Smooth muscle cell (in vitro differentiated cells): ENCODE measurements around the gene FGD5. TPM values are rescaled to one million over a fixed set of nuclear protein-coding genes. Genes with fewer than 3 reads are reported as not detected.

Source experiments
- DNase-seq: peaks from one replicate; lab custom pipeline; 2025; ENCODE audit not compliant: unreplicated experiment; lab: John Stamatoyannopoulos, UW
- H2AFZ ChIP-seq: fragments of 200-600 bp; sonication (generic); 2 replicates; pipeline ENCODE4 v1.6.0; 2016; ENCODE audit warnings: antibody characterized with exemption, low read depth, mild to moderate bottlenecking
- H3F3A ChIP-seq: fragments of 200-600 bp; sonication (generic); 2 replicates; pipeline ENCODE4 v1.6.0; 2017; ENCODE audit warnings: antibody characterized with exemption, low read depth
- H3K27ac ChIP-seq: fragments of 200-600 bp; sonication (generic); 2 replicates; pipeline ENCODE4 v1.5.1; 2016; ENCODE audit warnings: low read depth, mild to moderate bottlenecking
- H3K27me3 ChIP-seq: fragments of 200-600 bp; sonication (generic); 2 replicates; pipeline ENCODE4 v1.6.1; 2016; ENCODE audit warnings: low read depth, mild to moderate bottlenecking
- H3K36me3 ChIP-seq: fragments of 200-600 bp; sonication (generic); 2 replicates; pipeline ENCODE4 v1.5.1; 2016; ENCODE audit warnings: low read depth
- H3K4me1 ChIP-seq: fragments of 200-600 bp; sonication (generic); 2 replicates; pipeline ENCODE4 v1.5.1; 2016; ENCODE audit warnings: low read depth
- H3K4me2 ChIP-seq: fragments of 200-600 bp; sonication (generic); 2 replicates; pipeline ENCODE4 v1.6.0; 2016; ENCODE audit warnings: mild to moderate bottlenecking
- H3K4me3 ChIP-seq: fragments of 200-600 bp; sonication (generic); 2 replicates; pipeline ENCODE4 v1.5.1; 2016; ENCODE audit warnings: mild to moderate bottlenecking
- H3K79me2 ChIP-seq: fragments of 200-600 bp; sonication (generic); 2 replicates; pipeline ENCODE4 v1.6.0; 2016; ENCODE audit warnings: low read depth, mild to moderate bottlenecking
- H3K9ac ChIP-seq: fragments of 200-600 bp; sonication (generic); 2 replicates; pipeline ENCODE4 v1.6.0; 2016; ENCODE audit warnings: low read depth
- H3K9me3 ChIP-seq: fragments of 200-600 bp; sonication (generic); replicated peaks from 2 replicates; pipeline ENCODE4 v1.5.1; 2016; ENCODE audit warnings: low read depth
- H4K20me1 ChIP-seq: fragments of 200-600 bp; sonication (generic); 2 replicates; pipeline ENCODE4 v1.6.0; 2016; ENCODE audit warnings: low read depth
- CTCF ChIP-seq: fragments of 200-600 bp; sonication (generic); IDR thresholded peaks from 2 replicates; pipeline ENCODE4 v1.5.1; 2017; ENCODE audit warnings: borderline replicate concordance, mild to moderate bottlenecking, antibody characterized with exemption; ENCODE audit not compliant: insufficient read depth, poor library complexity, severe bottlenecking
- whole genome bisulfite sequencing: methylation state at CpG from one replicate; pipeline ENCODE4 v1.1.7; 2016; ENCODE audit warnings: low lambda C conversion rate; 5-methylcytosine and 5-hydroxymethylcytosine counted together
- polyA plus RNA-seq: library from polyadenylated mRNA; unstranded; fragments of >200 nt; fragmentation: Nextera tagmentation; extraction: Ambion mirVana; gene quantifications from 2 replicates; pipeline ENCODE4 v1.2.1, GENCODE V29; 2016
- total RNA-seq: library from RNA; depleted of rRNA; stranded (reverse); fragments of >200 nt; gene quantifications from 2 replicates; pipeline ENCODE4 v1.2.3, GENCODE V29; 2014

Gene FGD5
- total and polyA plus RNA-seq, 2 experiments from 2014 or later = 0.63 to 0.71 TPM

- no peak for TF ChIP-seq CTCF
- H3K27me3 ChIP-seq = no peaks in the 10 kb centered on the region
- no peak overlapping the region for H3K4me3 ChIP-seq
- 92% methylated on average over 14 of the region's 14 CpGs for WGBS
- H3K27ac ChIP-seq = no peak overlapping the region
- H3K36me3 ChIP-seq = no peaks in the 10 kb centered on the region
- no peak overlapping the region for H2AFZ ChIP-seq
- no peak overlapping the region for H3K4me2 ChIP-seq
- no peaks in the 10 kb centered on the region for H3K4me1 ChIP-seq
- H4K20me1 ChIP-seq = no peaks in the 10 kb centered on the region
- H3K9ac ChIP-seq = no peak overlapping the region
- no peaks in the 10 kb centered on the region for H3K79me2 ChIP-seq
- no peak for DNase-seq
- no peaks in the 10 kb centered on the region for H3F3A ChIP-seq
- no peaks in the 10 kb centered on the region for H3K9me3 ChIP-seq
These were observed 45.4 kb downstream of the FGD5 start for GRCh38 chr3:14864131-14864530.

GRCh38 chr3:14866627-14867026 lies 47.9 kb downstream of the FGD5 start:
- WGBS = 89% methylated on average over 5 of the region's 5 CpGs
- no peak for TF ChIP-seq CTCF

GRCh38 chr3:14867936-14868570 lies 49.3 kb downstream of the FGD5 start:
- no peak for TF ChIP-seq CTCF
- Histone ChIP-seq H3K27ac (no peak overlapping the region), H3K9me3 (no peaks in the 10 kb centered on the region), H3K79me2 (no peaks in the 10 kb centered on the region), H3K4me1 (no peaks in the 10 kb centered on the region), H3K4me3 (no peak overlapping the region), H3F3A (no peaks in the 10 kb centered on the region), H3K9ac (no peak overlapping the region), H3K4me2 (no peak overlapping the region), H3K36me3 (no peaks in the 10 kb centered on the region), H4K20me1 (no peaks in the 10 kb centered on the region), H2AFZ (no peak overlapping the region), H3K27me3 (no peaks in the 10 kb centered on the region)
- WGBS = 93% methylated on average over 11 of the region's 11 CpGs
- DNase-seq = no peak

More at GRCh38 chr3:14866627-14867026, 47.9 kb downstream of the FGD5 start:
- Histone ChIP-seq H3K9me3 (no peaks in the 10 kb centered on the region), H3K4me1 (no peaks in the 10 kb centered on the region), H2AFZ (no peak overlapping the region), H3F3A (no peaks in the 10 kb centered on the region), H3K79me2 (no peaks in the 10 kb centered on the region), H3K4me3 (no peak overlapping the region), H4K20me1 (no peaks in the 10 kb centered on the region), H3K27ac (no peak overlapping the region), H3K9ac (no peak overlapping the region), H3K27me3 (no peaks in the 10 kb centered on the region), H3K4me2 (no peak overlapping the region), H3K36me3 (no peaks in the 10 kb centered on the region)
- no peak for DNase-seq
